AG10803 (cell line): ENCODE measurements around the gene MTA2.
"Not testable (repeated sequence)": the region's sequence is repeated elsewhere in the genome, so short reads cannot be mapped to it uniquely, and the experiment has no call there.

Source experiments
- DNase-seq: peaks from one replicate; pipeline ENCODE4 v3.0.0; 2010; ENCODE audit warnings: low read depth
- H3K4me3 ChIP-seq: 2 replicates; pipeline ENCODE4 v1.5.1; 2011; ENCODE audit warnings: mild to moderate bottlenecking, low read length, control low read depth
- TF ChIP-seq, protein P1 (sequence below): conservative IDR thresholded peaks from 2 replicates; pipeline ENCODE4 v1.5.1; 2011; ENCODE audit warnings: mild to moderate bottlenecking, low read length, control low read depth, inconsistent platforms

MTA2 gene

DNA sequence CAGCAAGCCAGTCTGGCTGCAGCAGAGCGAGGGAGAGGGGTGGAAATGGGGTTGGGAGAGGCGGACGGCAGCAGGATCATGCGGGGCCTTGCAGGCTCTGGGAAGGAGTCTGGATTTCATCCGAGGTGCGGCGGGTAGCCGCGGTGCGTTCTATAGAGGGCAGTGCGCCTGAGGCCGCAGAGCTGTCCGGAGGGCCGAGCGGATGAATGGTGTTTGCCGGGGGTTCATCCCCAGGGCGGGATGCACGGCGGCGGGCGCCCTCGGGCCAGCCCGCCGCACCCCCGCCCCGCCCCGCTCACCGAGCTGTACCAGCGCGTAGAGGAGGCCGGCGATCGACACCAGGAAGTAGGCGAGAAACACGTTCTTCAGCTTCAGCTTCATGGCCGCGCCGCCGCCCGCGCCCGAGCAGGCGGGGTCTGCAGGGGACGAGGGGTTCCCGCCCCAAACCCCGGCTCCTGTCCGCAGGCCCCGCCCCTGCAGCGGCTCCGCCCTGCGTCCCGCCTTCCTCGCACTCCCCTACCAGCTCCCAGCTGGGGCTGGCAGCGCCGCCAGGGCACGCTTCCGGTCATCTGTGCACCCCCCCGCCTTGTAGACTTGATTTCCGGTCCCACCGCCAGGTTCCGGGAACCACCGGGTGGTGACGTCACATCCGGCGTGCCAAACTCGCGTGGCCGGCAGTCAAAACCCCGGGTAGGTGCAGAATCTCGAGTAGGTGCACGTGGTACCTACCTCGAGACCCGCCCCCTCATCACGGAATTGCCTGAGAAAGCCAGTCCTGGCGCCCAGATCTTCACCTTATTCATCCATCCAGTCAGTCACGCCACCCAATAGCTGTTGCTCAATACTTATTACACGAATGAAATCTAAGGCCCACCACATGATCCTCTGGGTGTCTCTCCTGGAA lies 20.2 kb upstream of the MTA2 start, which contains the start of gene B3GAT3:
B3GAT3 (minus strand) TSS at position 420 of the 904 bp plus-strand sequence; CDS start at position 381, 39 bp downstream.
- TF ChIP-seq, protein P1, sequence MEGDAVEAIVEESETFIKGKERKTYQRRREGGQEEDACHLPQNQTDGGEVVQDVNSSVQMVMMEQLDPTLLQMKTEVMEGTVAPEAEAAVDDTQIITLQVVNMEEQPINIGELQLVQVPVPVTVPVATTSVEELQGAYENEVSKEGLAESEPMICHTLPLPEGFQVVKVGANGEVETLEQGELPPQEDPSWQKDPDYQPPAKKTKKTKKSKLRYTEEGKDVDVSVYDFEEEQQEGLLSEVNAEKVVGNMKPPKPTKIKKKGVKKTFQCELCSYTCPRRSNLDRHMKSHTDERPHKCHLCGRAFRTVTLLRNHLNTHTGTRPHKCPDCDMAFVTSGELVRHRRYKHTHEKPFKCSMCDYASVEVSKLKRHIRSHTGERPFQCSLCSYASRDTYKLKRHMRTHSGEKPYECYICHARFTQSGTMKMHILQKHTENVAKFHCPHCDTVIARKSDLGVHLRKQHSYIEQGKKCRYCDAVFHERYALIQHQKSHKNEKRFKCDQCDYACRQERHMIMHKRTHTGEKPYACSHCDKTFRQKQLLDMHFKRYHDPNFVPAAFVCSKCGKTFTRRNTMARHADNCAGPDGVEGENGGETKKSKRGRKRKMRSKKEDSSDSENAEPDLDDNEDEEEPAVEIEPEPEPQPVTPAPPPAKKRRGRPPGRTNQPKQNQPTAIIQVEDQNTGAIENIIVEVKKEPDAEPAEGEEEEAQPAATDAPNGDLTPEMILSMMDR = no peak
- peak within 1 kb of the TSS; percentile 89 for H3K4me3 ChIP-seq
- DNase-seq = peak; percentile 98

DNA sequence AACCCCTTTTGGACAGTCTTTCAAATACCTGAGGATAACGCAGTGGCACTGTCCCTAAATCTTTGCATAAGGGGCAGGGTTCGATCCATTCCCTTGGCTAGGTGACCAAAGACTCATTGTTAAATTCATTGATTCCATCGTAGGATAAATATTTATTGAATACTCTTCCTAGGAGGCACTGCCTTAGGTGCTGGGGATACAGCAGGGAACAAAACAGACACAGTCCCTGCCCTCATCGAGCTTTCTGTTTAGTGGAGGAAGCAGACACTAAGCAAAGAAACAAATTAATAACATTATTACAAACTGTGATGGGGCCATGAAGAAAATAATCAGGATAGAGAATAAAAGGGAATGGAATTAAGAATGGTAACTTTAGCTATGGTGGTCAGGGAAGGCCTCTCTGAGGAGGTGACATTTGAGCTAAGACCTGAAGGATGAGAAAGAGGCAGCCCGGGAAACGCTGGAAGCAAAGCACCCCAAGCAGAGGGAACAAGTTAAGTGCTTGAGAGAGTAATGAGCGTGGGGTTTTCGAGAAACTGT lies 19.4 kb upstream of the MTA2 start:
- H3K4me3 ChIP-seq = peak overlapping the region; percentile 89
- TF ChIP-seq, protein P1 = no peak
- DNase-seq = no peak

DNA sequence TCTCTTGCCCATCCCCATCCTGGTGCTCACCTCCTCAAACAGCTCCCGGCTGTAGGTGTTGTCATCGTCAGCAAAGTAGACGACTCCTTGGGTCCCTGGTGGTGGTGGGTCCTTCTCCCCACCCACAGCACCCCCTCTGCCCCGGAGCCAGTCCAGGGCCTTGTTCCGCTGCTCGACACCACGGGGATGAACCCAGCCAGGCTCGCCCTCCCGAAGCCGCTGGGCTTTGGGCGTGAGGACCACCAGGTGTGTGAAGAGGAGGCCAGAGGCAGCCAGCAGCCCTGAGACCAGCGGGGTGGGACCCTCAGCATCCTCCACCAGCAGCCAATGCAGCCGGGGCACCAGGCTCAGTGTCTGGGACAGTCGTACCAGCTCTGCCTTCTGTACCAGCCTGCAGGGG lies 15.3 kb upstream of the MTA2 start:
- DNase-seq, H3K4me3 ChIP-seq: not testable (repeated sequence)

DNA sequence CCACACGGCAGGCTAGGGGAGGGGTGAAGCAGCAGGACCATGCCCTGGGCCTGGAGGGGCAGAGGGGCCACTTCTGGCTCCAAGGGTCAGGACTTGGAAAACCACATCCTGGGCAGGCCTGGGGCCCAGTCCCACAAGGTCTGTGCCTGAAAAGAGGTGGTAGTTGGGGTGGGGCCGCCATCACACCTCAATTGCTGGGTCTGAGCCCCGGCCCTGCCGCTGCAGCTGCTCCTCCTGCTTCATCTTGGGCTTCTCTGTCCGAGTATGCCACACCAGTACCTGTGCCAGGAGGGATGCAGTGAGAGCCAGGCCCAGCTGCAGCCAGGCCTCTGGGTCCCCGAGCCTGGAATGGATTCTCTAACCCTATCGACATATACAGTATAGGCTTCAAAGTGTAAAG lies 13.9 kb upstream of the MTA2 start:
- H3K4me3 ChIP-seq = no peak overlapping the region
- DNase-seq = no peak
- TF ChIP-seq, protein P1 = no peak

DNA sequence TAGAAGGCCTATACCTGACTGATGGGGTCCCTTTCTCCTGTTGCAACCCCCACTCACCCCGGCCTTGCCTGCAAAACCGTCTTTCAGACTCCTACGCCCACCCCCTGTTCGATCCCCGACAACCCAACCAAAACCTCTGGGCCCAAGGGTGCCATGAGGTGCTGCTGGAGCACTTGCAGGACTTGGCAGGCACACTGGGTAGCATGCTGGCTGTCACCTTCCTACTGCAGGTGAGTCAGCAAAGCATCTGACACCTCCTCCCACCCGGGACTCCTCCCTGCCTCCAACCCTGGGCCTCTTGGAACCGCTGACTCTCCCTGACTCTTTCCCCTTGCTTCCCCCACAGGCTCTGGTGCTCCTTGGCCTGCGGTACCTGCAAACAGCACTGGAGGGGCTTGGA lies 12.6 kb upstream of the MTA2 start:
- no peak overlapping the region for H3K4me3 ChIP-seq
- DNase-seq = no peak
- TF ChIP-seq, protein P1 = no peak

DNA sequence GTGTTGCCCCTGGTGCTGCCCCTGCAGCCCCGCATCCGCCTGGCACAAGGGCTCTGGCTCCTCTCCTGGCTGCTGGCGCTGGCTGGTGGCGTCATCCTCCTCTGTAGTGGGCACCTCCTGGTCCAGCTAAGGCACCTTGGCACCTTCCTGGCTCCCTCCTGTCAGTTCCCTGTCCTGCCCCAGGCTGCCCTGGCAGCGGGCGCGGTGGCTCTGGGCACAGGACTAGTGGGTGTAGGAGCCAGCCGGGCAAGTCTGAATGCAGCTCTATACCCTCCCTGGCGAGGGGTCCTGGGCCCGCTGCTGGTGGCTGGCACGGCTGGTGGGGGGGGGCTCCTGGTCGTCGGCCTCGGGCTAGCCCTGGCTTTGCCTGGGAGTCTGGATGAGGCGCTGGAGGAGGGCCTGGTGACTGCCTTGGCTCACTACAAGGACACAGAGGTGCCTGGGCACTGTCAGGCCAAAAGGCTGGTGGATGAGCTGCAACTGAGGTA lies 11.7 kb upstream of the MTA2 start:
- DNase-seq = no peak
- H3K4me3 ChIP-seq = peak overlapping the region; percentile 17; the same call in 1 of the 2 replicates
- TF ChIP-seq, protein P1 = no peak

DNA sequence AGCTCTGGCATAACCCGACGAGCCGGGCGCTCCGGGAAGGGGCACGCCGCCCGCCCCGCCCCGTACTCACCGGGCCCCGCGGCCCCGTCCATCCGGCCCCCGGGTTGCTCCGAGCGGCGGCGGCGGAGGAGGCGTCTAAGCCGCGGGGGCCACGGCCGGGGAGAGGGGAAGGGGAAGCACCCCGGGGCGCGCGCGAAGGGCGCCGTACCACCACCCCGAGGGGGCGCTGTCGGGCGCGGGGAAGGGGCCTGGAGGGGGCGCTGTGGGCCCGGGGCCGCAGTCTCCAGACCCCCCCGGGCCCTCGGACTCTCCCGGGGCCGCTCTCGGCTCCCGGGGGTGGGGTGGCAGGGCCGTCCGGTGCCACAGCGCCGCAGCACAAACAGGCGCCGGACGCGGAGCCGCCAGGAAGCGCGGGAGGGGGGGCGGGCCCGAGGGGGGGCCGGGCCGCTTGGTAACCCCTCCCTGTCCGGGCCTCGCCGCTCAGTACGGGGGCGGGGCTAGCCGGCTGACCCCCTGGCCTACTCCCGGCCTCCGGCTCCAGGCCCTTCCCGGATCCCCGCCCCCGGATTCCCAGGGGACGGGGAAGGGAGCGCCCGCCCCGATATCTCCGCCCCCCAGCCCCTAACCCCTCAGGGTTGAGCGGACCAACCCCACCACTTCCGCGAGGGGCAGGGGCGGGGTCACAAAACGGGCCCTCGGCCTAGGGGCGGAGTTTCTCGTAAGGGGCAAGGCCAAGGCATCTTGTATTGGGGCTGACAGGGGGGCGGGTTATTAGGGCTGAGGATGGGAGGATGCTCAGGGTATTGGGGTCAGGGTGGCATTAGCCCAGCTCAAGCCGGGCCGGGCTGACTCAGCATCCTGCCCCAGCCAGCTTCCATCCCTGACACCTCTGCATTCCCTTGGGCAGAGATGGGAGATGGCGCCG lies 11.0 kb upstream of the MTA2 start, which contains the start of the genes EML3 and ROM1:
EML3 (minus strand) TSS at position 410 of the 925 bp plus-strand sequence; CDS start at position 92, 318 bp downstream.
ROM1 (plus strand) TSS at position 892 of the 925 bp plus-strand sequence; CDS start at position 917, 25 bp downstream.
- TF ChIP-seq, protein P1 = peak; percentile 54
- DNase-seq = peak; percentile 84
- peak within 1 kb of the TSS; percentile 86 for H3K4me3 ChIP-seq
